ENCODE measurements around the gene CHST2.

Gene CHST2

DNA sequence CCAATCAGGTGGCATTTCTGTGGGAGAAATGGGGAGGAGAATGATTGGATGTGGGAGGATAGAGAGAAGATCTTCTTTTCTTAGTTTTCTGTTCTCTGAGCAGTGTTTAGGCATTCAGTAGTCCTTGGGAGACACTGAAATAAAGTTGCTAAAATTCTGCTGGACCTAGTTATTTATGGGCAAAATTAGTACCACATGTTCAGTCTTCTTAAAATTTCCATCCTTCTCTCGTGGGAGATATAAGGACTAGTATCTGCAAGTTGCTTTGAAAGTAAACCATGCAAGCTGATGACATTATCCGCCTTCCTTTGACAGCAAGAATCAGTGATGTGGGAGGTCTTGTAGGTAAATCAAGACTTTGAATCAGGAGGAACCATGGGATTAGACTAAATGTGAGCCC is 19.9 kb upstream of the CHST2 start:
- DNase-seq = no peak

DNA sequence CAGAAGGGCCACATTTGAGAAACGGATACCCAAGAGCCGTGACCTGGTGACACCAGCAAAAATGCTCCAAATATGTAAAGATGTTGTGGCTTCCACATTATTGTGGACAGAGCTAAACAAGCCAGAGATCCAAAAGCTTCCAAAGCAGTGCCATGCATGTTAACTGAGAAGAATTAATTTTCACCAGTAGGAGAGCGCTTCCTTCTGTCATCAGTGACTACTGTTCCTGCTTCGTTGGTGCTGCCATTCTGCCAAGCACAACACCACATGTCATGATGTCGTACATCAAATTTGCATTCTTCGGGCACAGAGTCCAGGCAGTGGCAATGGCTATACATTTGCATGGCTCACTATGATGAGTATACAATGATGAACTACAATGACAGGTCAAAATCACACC is 19.1 kb upstream of the CHST2 start:
- no peak for DNase-seq

- DNase-seq = no peak
Measured at GRCh38 chr3:143101792-143102381, 17.7 kb upstream of the CHST2 start.

- DNase-seq = no peak
Measured at GRCh38 chr3:143103652-143104051, 15.9 kb upstream of the CHST2 start.

DNA sequence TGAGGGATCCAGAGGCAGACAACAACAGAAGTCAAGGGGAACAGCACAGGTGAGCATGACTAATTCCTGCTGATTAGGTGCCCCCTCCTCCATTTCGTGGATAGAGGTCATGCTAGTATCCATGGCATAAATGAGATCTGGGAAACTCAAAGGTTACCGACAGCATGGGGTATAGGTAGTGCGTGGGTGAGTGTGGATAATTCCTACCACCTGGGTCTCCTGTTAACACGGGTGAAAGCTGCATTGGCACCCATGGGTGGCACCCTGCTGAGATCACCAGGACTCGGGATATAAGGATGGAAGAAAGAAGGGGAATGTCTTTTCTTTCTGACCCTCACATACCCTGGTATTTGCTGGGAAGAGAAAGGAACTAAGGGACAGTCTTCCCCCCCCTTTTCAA is 14.4 kb upstream of the CHST2 start:
- DNase-seq = no peak

- DNase-seq = no peak
Measured at GRCh38 chr3:143109861-143110260, 9.7 kb upstream of the CHST2 start.

GRCh38 chr3:143110371-143110770 is 9.2 kb upstream of the CHST2 start:
- no peak for DNase-seq

DNA sequence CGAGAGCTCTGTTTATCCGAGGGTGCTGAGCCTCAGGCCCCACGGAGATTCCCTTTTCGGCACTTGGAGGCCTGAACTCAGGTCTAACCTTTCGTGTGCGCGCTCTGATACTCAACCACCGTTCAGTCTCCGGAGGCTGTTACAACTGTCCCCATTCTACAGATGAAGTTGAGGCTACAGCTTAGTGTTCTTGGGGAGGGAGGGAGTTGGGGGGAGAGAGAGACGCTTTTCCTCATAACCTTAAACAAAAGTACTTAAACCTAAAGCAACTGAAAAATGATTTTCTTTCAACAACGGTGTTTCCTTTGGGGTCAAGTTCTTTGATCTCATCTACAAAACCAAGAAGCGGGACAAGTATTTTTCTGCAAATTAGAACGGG is 952 bp upstream of the CHST2 start:
- no peak for DNase-seq

DNA sequence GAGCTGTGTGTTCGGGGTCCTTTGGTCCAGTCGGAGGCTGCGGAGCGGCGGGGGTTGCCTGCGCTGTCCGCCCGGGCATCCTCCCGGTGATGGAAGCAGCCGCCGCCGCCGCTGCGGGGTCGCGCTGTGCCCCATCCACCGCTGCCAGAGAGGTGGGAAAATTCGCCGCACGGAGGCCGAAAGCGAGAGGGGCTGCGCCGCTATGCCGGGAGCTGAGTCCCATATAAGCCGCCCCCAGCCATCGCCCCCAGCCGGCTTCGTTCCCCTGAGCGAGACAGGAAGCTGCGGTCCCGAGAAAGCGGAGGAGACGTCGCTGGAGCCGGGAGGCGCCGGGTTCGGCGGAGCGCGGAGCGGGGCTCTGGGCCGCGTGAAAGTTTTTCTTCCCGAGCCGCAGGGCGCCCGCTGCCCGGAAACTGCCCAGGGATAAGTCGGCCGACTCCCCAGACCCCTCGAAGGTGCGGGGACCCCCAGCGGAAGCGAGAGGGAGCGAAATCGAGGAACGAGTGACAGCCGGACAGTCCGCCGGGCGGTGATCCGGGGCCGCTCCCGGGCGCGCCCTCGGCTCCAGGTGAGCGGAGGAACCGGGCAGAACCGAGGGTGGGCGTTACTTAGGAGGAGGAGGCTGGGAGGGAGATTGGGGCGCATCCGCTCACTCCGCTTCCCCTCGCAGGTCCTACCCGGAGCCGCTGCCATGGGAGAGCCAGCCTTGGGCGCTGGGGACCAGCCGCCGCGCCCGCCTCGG is 574 bp downstream of the CHST2 start:
- DNase-seq = peak; percentile 61

DNA sequence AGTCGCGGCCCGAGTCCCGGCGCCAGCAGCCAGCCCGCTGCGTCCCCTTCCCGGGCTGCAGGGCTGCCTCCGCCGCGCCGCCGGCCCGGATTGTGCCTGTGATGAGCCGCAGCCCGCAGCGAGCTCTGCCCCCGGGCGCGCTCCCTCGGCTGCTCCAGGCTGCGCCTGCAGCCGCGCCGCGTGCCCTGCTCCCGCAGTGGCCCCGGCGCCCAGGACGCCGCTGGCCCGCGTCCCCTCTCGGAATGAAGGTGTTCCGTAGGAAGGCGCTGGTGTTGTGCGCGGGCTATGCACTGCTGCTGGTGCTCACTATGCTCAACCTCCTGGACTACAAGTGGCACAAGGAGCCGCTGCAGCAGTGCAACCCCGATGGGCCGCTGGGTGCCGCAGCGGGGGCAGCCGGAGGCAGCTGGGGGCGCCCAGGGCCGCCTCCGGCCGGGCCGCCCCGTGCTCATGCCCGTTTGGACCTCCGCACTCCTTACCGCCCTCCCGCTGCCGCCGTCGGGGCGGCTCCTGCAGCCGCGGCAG is 1.2 kb downstream of the CHST2 start:
- DNase-seq = peak; percentile 73

DNA sequence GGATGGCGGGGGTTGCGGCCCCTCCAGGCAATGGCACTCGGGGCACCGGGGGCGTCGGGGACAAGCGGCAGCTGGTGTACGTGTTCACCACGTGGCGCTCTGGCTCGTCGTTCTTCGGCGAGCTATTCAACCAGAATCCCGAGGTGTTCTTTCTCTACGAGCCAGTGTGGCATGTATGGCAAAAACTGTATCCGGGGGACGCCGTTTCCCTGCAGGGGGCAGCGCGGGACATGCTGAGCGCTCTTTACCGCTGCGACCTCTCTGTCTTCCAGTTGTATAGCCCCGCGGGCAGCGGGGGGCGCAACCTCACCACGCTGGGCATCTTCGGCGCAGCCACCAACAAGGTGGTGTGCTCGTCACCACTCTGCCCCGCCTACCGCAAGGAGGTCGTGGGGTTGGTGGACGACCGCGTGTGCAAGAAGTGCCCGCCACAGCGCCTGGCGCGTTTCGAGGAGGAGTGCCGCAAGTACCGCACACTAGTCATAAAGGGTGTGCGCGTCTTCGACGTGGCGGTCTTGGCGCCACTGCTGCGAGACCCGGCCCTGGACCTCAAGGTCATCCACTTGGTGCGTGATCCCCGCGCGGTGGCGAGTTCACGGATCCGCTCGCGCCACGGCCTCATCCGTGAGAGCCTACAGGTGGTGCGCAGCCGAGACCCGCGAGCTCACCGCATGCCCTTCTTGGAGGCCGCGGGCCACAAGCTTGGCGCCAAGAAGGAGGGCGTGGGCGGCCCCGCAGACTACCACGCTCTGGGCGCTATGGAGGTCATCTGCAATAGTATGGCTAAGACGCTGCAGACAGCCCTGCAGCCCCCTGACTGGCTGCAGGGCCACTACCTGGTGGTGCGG is 1.9 kb downstream of the CHST2 start:
- peak; percentile 91 for DNase-seq

DNA sequence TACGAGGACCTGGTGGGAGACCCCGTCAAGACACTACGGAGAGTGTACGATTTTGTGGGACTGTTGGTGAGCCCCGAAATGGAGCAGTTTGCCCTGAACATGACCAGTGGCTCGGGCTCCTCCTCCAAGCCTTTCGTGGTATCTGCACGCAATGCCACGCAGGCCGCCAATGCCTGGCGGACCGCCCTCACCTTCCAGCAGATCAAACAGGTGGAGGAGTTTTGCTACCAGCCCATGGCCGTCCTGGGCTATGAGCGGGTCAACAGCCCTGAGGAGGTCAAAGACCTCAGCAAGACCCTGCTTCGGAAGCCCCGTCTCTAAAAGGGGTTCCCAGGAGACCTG is 2.5 kb downstream of the CHST2 start:
- no peak for DNase-seq

- no peak for DNase-seq
Measured at GRCh38 chr3:143122608-143123352, 3.2 kb downstream of the CHST2 start.

GRCh38 chr3:143123353-143123984 is 3.9 kb downstream of the CHST2 start:
- DNase-seq = no peak

DNA sequence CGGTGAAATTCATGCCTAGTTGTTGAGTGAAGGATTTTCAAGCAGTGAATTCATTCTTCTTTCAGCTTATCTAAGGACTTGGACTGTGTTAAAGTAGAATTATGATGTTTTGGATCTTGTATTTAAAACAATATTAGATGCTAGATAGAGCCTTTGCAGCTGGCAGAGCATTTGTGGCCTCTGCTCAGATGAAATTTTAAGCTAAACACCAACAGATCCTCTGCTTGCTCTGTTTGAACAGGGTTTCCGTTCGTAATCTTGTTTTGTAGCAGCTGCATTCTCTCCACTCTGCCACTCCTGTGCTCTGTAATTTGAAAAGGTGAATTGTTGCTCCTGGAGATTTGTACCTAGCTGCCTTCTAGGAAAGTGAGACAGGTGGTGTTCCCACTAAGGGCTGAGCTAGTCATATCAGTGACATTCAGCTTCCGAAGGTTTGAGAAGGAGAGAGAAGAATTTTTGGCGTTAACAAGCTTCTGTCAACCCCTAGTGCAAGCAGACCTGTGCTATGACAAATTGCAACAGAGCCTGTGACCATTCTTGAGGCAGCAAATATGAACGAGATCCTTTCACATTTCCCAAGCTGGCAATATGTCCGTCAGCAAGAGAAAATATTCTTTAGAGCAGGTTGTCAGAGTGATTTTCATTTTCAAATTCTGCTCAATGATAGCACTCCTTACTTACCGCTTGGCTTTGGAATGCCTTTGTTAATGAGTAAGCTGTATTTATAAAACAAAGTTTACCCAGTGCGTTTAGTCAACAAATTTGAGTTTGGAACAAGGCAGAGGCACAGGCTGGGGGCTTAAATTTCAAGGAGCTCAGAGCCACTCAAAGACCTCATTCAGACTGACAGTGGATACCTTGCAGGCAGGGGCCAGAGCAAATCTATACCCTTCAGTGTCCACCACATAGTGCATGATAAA is 5.3 kb downstream of the CHST2 start:
- DNase-seq = no peak

- DNase-seq = no peak
Measured at GRCh38 chr3:143127801-143128200, 8.2 kb downstream of the CHST2 start.

DNA sequence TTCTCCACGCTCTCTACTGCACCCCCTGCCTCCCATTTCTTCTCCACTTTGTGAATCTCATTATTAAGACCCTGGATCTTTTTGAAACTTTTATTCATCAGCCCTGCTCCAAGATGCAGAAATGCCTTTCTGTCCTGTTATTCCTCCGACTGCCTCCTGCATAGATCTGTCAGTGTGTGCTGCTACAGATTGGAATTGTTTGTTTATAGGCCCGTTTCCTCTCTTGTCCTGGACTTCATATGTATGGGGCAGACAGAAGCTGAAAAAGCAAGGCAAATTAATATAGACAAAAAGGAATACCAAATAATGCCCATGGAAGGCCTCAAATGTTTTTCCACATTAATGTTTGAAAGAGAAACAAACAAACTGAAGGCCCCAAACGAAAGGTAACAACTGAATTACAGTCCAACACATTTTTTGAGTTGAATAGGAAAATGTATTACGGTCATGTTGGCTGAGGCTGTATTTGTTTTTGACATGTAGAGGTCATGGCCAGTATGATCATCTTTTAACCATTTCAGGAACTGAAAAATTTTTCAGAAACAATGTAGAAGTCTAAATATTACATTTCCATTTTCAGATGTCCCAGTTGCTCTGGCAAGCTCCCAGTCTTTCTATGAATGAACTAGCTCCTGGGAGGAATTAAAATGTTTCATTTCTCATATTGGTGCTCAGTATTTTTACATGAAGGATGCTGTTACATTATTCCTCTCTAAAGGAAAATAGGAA is 8.8 kb downstream of the CHST2 start:
- DNase-seq = no peak

GRCh38 chr3:143132246-143132980 is 12.8 kb downstream of the CHST2 start:
- DNase-seq = no peak

GRCh38 chr3:143134471-143134870 is 14.9 kb downstream of the CHST2 start:
- no peak for DNase-seq

GRCh38 chr3:143135150-143135549 is 15.6 kb downstream of the CHST2 start:
- peak; percentile 67 for DNase-seq

All from islet precursor cell (in vitro differentiated cells).